HG03139 (cell line): ENCODE measurements around the gene TMEM18.

Source experiments
- ATAC-seq: cut with Tn5 transposase; IDR thresholded peaks from one replicate; pipeline ENCODE4 v1.9.1; 2021; ENCODE audit not compliant: unreplicated experiment

The TMEM18 gene

DNA sequence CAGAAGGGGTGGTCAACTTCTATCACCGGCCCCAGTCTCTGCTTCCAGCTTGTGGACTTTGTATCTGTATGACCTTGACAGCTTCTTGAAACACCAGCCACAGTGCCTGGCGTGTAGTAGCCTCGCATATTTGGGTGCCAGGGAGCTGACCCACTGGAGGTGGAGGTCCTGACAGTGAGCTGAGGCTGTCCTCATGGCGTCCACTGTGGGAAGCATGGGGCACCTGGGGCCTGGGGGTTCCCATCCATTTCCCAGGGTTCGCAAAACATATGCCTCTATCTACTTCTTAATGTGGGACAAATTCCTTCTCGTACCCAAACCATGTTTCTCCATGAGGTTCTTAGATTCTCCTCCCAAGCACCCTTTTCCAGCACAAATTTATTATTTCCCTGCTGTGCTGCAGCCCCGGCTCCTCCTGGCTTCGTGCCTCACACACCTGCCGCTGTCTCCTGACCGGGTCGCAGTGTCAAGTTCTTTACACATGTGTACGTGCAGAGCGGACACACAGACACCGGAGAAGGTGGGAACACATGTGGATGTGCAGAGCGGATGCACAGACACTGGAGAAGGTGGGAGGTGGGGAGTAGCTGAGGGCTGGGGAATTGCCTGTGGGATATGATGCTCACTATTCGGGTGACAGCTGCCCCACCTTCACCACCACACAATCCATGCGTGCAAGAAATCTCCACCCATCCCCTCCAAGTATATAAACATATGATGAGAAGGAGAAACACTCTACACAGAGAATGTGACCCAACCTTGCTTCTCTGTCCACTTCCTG is 23.4 kb downstream of the TMEM18 start:
- no peak for ATAC-seq

DNA sequence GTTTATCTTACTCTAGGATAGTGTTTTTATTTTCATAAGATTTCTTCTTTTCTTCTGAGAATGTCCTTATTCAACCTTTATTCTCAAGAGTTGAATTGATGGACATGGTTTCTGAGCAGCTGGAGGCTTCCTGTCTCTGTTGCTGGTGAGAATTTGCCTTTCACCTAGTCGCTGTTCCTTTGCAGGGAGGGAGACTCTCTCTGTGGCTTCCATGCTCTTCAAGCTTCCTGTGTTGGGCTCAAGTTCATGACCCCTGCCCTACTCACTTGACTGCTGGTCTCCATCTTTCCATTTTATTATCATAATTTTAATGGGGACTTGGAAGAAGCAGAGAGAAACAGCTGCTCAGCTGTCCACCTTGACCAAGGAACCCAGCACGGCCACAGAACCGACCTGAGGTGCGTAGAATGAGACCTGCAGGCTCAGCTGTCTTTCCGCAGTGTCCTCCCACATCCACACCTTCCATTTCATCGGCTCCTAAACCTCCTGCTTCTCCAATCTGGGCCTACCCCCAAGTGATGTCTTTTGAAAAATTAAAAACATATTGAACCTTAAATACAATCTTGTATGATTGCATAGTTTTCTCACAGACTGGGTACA is 24.2 kb downstream of the TMEM18 start:
- ATAC-seq: no peak

DNA sequence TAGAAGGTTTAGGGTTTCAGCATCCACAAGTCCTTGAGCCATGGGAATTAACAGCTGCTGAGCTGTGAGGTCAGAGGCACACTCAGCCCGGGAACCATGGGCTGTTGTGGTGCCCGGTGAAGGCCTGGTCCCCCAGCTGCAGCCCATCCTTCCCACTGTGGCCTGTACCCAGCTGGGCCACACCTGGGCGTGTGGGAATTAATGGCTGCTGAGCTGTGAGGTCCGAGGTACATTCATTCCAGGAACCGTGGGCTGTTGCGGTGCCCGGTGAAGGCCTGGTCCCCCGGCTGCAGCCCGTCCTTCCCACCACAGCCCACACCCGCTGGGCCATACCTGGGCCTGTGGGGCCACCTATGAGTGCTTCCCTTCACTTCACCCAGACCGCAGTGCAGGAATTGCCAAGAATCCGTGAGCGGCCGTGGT is 25.2 kb downstream of the TMEM18 start:
- no peak for ATAC-seq

DNA sequence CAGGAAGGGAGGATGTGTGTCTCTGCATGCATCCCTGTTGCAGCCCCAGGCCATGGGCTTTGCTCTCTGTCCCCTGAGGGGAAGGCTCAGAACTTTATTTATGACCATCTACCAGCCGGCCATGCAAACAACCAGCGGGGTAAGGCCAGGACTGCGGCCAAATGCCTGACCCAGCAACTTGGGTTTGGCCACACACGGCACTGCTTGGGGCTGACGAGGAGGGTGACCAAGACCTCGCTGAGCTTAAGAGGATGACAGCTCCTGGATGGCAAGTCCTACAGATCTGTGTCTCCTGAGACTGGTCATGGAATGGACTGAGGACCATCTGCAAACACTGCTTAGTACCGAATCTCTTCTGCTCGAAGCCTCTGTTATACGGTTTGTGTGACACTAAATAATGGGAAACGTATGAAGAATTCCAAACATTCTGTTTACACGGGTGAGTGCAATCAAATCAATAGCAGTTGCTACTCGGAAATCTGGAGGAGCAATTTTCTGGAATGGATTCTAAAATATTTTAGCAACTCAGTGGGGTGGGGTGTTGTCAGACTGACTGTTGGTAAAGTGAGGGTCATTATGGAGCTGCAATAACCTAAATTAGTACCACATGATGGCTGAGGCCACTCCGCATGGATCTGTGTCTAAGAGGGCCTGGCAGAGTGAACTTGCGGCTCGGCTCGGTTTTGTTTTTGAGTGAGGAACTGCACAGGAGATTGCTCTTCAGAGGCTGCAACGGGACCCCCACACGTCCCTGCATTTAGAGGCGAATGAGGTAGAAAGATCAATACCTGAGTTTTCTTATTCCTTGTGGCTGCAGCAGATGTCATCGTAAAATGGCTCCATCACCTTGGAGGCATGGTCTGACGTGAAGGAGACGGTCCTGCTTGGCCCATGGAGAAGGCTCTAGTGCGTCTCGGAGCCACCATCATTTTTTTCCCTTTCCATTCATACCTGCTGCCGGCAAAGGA is 26.6 kb downstream of the TMEM18 start:
- no peak for ATAC-seq

DNA sequence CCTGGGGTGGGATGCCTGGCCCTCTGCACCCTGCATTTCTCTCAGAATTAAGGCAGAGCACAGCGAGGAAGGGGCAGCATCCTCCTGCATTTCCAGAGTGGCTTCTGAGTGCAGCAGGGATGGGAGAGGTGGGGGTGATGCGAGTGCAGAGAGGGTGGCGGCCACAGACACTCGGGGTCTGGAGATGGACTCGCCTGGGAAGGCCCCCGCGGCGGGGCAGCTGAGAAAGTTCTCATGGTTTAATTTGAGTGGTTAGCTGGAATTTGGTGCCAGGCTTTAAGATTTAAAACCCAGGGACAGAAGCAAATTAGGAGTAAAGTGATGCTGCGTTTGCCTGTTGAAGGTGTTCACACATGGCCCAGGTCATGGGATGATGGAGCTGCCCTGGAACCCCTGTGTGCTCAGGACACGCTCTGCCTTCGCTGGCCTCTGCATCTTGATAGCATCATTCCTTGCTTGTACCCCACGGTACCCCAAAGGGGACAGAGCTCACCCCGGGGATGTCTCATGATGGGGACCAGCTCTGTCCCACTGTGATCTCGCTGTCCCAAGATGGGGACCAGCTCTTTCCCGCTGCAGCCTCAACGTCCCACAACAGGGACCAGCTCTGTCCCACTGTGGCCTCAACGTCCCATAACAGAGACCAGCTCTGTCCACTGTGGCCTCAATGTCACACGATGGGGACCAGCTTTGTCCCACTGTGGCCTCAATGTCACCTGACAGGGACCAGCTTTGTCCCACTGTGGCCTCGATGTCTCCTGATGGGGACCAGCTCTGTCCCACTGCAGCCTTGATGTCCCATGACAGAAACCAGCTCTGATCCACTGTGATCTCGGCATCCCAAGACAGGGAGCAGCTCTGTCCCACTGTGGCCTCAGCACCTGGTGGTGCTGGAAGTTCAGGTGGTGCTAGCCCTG is 27.5 kb downstream of the TMEM18 start:
- no peak for ATAC-seq

DNA sequence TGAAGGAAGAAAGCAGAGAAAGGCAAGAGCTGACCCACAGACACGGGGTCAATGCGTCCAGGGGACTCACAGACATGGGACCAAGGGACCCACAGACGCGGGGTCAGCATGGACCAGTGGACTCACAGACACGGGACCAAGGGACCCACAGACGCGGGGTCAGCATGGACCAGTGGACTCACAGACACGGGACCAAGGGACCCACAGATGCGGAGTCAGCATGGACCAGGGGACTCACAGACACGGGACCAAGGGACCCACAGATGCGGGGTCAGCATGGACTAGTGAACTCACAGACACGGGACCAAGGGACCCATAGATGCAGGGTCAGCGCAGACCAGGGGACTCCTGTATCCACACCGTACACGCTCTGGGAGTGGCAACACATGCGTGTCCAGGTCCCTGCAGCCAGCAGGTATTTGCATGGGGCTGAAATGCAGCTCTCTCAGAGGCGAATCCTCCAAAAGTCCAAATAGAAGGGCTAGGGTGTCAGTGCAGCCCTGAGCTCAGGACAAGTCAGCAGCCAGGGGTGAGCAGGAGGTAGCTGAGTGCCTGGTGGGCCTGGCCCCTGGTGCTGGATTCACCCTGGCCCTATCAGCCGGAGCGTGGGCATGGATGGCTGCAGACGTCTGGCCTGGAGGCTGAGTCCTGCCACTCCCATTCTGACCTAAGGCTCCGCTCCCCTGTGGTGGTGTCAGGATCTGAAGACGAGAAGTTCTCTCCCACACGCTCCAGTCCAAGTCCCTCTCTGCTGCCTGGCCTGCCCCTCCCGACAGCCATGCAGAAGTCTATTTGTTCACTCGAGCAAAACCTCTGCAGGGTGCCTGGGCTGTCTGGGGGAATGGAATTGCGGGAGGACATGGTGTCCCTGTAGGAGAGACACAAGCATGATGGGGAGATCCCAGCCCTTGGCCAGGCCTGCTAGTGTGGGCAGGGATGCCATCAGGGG is 28.5 kb downstream of the TMEM18 start:
- no peak for ATAC-seq

DNA sequence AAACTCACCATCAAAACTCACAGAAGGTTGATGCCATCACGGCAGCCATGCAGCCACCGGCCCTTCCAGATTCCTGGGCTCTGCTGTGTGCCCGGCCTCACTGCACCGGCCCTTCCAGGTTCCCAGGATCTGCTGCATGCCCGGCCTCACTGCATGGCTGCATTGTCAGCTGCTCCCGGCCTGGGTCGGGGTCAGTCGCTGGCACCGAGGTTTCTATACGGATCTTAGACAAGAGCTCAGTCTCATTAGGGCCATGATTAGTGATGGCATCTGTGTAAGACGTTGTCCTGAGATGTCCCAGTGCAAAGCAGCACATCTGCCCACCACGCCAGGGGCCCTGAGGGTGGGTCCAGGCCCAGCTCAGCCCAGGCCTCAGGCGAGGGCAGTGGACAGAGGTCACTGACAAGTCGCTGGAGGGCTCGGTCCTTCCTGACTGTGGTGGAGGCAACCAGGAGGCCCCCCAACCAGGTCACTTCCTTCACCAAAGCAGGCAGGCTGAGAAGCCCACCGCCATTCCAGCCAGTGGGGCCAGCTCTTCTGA is 29.4 kb downstream of the TMEM18 start:
- ATAC-seq: no peak

DNA sequence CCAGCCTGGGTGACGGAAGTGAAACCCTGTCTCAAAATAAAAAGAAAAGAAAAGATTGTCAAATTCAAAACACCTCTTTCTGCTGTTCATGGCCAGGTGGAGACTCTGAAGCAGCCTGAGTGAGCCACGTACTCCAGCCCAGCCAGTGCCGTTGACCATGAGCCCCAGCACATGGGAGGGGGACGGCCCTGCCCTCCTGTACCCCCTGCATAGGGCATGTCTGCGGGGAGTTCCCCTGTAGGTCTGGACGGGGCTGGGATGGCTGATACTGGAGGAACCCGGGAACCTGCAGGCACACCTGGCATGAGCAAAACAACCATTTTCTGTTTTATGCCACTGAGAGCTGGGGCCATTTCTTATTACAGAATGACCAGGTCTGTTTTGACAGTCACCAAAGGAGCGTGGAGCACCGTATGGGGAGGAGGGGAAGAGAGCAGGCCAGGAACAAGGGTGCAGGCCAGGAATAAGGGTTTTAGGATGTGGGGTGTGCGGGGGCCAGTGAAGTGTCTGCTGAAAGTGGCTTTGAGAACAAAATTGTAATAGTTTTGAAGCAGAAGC is 30.1 kb downstream of the TMEM18 start:
- ATAC-seq: no peak

DNA sequence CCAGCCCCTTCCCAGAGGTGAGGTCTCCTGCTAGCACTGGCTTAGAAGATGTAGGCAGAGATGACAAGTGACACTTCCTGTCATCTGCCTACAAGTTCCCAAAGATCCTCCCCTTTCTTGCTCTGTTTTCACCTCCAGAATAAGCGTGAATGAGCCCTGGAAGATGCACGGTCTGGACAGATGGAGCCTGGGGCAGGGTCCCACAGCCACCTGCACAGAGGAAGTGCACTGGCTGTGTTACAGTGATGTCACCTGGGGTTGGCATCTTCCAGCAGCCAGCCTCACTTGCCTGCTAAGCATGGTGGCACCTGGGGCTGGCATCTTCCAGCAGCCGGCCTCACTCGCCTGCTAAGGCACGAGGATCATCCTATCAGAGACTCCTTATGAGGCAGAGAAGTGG is 32.3 kb downstream of the TMEM18 start:
- no peak for ATAC-seq

DNA sequence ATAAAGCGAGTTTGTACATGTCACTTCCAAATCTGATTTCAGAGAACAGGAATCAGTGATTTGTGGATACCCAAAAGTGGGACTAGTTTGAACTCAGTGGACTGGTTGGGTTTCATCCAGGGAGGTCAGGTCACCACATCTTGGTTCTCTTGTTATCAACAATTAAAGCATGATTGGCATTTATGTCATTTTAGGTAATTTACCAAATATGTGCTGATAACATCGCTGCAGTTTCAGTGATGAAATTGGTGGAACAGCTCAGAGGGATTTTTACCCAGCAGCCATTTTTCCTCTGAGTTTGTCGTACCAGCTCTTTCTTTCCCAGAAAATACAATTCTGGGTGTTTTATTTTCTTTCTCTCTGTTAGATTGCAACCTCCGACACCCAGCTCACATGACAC is 33.4 kb downstream of the TMEM18 start:
- no peak for ATAC-seq

DNA sequence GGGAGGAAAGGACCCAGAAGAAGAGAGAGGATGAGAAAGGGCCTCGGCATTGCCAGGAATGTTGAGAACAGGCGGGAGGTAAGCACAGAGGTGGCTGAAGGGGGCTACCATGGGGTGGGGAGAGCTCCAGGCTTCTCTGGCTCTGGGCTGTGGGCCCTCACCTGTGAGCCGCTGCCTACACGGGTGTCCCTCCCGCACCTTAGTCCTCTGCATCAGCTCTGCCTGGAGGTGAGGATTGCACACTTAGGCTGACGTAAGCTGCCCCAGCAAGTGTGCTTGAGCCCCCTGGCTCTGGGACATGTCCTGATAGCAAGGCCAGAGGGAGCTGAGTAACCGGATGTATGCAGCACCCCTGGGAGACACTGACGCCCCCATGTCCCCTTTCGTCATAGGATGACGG is 33.9 kb downstream of the TMEM18 start:
- ATAC-seq: no peak

DNA sequence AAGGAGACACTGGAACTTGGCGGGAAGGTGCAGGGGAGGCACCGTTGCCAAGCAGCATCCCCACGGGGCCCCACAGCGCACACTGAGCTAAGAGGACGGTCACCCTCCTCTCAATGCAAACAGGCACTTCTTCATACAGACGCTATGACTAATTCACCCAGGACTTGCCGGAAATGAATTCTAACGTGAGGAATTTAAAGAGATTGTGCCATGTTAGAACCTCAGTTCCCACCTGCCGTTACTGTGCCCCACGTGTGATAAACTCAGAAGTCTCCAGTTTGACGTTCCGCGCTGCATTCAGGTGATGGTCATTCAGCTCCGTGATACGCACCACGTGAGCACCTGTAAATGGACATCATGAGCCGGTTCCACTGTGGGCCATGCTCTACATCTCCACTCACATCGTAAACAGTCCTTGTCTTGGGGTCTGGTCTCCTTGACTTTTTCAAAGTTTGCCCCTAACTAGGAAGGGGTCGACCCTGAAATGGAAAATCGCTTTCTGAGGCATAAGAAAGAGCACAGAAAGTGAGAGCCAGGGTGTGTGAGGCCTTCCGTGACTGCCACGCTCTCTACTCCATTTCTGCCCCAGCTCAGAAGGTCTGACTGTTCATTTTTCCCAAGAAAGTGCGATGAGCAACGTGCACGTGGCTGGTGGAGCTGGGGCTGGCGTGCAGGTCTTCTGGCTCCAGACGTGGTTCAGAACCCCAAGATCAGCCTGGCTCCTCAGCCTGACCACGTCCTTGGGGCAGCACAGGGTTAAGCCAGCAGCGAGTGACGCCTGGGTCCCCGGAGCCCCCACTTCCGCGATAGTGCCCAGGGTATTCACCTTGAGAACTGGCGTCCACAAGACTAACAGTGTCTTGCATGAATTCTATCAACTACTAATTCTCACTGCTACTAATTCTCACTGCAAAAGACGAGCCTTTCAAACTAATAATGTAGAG is 35.1 kb downstream of the TMEM18 start:
- ATAC-seq: no peak

DNA sequence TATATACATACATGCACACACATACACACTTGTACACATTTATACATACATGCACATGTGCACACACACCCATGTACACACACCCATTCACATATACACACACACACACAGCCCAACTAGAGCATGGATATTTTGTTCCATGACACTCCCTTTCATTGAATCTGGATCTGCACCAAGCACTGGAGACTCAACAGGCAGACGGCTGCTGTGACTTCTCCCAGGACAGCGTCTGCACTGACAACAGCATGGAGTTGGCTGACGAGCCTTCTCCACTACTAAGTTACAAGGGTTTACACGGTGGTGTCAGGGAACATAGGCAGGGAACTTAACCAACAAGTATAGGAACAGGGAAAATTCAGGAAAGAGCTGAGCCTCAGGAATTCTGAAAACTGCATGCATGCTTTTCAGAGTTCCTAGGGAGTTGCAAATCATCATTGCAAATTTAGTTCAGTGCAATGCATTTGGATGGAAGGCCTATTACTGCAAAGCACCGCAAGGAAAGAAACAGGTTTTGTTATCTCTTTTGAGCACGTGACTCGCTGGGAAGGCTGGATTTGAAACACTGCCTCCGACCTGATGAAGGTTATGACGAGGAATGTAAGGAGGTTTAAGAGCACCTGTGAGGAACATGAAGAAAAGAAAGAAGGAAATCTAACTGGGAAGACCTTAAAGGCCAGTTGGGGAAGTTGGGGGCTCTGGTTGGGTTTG is 35.9 kb downstream of the TMEM18 start:
- no peak for ATAC-seq

DNA sequence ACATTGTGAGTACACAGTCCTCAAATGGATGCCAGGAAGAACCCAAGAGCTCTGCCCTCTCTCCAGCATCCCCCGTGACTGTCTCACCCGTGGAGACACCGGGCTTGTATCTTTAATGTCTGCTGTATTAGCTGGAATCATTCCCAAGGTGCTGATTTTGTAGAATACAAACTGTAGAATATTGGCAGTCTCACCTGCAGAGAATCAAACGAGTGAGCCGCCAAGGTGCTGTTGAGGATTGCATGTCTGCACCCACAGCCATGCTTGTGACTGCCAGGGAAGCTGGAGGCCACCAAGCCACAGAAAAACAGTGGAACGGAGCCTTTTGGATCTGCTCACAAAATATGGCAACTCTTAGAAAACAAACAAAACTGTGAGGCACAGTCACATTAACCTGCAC is 37.5 kb downstream of the TMEM18 start:
- ATAC-seq: no peak

DNA sequence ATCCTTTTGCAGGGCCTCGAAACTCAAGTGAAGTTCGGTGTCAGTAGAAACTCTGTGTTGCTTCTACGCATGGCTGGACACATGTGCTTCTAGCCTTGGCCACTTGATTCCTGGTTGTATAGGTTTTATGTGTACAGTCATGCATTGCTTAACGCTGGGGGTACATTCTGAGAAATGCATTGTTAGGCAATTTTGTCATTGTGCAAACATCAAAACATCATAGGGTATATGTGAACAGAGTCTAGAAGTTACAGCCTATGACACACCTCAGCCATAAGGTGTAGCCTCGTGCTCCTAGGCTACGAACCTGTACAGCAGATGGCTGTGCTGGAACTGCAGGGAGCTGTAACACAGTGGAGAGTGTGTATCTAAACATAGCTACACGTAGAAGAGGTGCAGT is 39.4 kb downstream of the TMEM18 start:
- ATAC-seq: no peak

DNA sequence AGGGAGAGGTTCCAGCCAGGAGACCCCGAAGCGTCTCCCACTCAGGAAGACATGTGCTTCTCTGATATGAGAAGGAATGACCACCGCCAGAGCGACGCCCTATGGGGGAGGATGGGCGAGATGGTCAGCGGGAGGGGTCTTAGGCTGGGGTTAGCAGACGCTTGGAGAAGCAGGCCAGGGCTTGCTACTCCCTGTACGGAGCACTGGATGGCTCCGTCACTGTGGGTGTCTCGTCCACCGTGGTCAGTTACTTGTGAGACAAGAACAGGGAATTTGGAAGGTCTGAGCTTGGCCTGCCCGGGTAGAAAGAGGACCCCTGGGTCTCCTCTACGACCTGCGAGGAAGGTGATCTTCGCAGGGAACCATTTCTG is 39.8 kb downstream of the TMEM18 start:
- ATAC-seq: no peak
